Measurements from ENCODE around the gene PLAC1. TPM values are rescaled to one million over a fixed set of nuclear protein-coding genes. Genes with fewer than 3 reads are reported as not detected.
A peak's percentile ranks its signal among the peaks of the same experiment; 100 is the strongest.

Gene PLAC1
- total and polyA plus RNA-seq, 2 of the 4 experiments (the other 2 are of a cell fraction), result 0.36 to 0.74 TPM

DNA sequence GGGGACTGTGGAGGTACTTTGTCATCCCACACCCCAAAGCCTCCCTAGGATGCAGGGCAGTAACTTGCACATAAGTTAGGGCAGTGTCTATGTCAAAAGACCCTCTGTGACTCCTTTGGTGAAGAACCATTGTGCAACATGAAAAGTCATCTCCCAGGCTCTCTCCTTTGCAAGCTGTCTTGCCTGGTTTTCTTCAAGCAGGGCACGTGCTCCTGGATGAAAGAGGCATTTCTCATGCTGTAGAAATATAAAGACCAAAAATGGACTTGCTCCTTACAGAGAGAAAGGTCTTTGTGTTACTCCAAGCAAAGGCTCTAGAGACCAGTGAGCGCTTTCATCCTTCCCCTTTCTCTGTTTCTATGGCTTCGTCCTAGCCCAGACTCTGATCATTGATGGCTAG lies 44.9 kb downstream of the PLAC1 start:
- no peak for TF ChIP-seq MAZ (IDR thresholded peaks at IDR 0.05; ENCODE audit: borderline replicate concordance, low read depth, low read length)
- TF ChIP-seq, protein P1, sequence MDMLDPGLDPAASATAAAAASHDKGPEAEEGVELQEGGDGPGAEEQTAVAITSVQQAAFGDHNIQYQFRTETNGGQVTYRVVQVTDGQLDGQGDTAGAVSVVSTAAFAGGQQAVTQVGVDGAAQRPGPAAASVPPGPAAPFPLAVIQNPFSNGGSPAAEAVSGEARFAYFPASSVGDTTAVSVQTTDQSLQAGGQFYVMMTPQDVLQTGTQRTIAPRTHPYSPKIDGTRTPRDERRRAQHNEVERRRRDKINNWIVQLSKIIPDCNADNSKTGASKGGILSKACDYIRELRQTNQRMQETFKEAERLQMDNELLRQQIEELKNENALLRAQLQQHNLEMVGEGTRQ (IDR thresholded peaks at IDR 0.05; ENCODE audit: low read depth, low read length), result no peak
- no peak for TF ChIP-seq NFE2L2 (IDR thresholded peaks at IDR 0.05; ENCODE audit: low read depth, low read length)
- TF ChIP-seq POLR2A (IDR thresholded peaks at IDR 0.05; ENCODE audit: low read depth, low read length), result no peak
- TF ChIP-seq RAD21 (IDR thresholded peaks at IDR 0.05; ENCODE audit: low read length), result no peak
- DNase-seq, result no peak
- no peak for ATAC-seq (ENCODE audit: low read depth)
- 80% methylated on average over 1 of the region's 3 CpGs; no CpG with 5 or more reads in 1 of the 2 experiments for WGBS, 2 experiments (ENCODE audit: extremely low coverage in 2 of 2, insufficient read length in 1 of 2)
- no peak overlapping the region for H3K9ac ChIP-seq (ENCODE audit: low read depth, low read length)
- intact Hi-C loops (cut with micrococcal nuclease), result no loop called here
- no peaks in the 10 kb centered on the region for H3K79me1 ChIP-seq (ENCODE audit: low read depth in 1 of 2, low read length in 2 of 2)
- no peak overlapping the region for H2AFZ ChIP-seq (replicated peaks; ENCODE audit: low read length, poor library complexity)
- no peak overlapping the region; the same call in 1 of the 2 replicates for H3K4ac ChIP-seq (ENCODE audit: low read depth, low read length)
- H3K56ac ChIP-seq (ENCODE audit: extremely low read depth, insufficient read depth, low read length), result no peak overlapping the region
- H3K23ac ChIP-seq (ENCODE audit: low read depth, low read length), result no peak overlapping the region
- no peak overlapping the region for H3K4me3 ChIP-seq (ENCODE audit: insufficient read depth, low read depth, low read length)
- no peak overlapping the region for H4K91ac ChIP-seq (ENCODE audit: insufficient read depth, low read depth, low read length)
- H3K36me3 ChIP-seq (ENCODE audit: control insufficient read depth, insufficient read depth, low read length), result no peaks in the 10 kb centered on the region
- H2BK15ac ChIP-seq (ENCODE audit: low read depth, low read length), result no peak overlapping the region
- no peak overlapping the region for H2BK20ac ChIP-seq (ENCODE audit: low read depth, low read length)
- H3K27ac ChIP-seq (ENCODE audit: insufficient read depth, low read length), result no peak overlapping the region
- no peaks in the 10 kb centered on the region for H3K9me3 ChIP-seq (ENCODE audit: control insufficient read depth, insufficient read depth, low read length)
- dilution Hi-C loops (cut with HindIII; ENCODE audit: low sequenced_read_pairs, unreplicated experiment), result no loop called here
- no peak overlapping the region for H3K18ac ChIP-seq (ENCODE audit: low read depth, low read length)
- no TSS peak for BruUV-seq (replicated peaks)
- H2AK9ac ChIP-seq (replicated peaks; ENCODE audit: low read depth, low read length, poor library complexity), result no peak overlapping the region
- ChIA-PET CTCF (no interaction called here), POLR2A (ENCODE audit: unreplicated experiment) (no interaction called here)
- in situ Hi-C loops (cut with MboI; ENCODE audit: low sequenced_read_pairs), result no loop called here
- H2BK120ac ChIP-seq (ENCODE audit: low read depth, low read length), result peak overlapping the region; percentile 12; the same call in 1 of the 2 replicates
- no peak overlapping the region for H2AK5ac ChIP-seq (ENCODE audit: low read depth, low read length)
- no peak overlapping the region for H2BK5ac ChIP-seq (ENCODE audit: low read depth, low read length, poor library complexity, severe bottlenecking)
- H4K5ac ChIP-seq (ENCODE audit: low read depth, low read length), result no peak overlapping the region
- H3K4me2 ChIP-seq (ENCODE audit: low read depth, low read length), result no peak overlapping the region
- H3K27me3 ChIP-seq (ENCODE audit: control insufficient read depth, insufficient read depth, low read length), result peaks cover 2% of the 10 kb centered on the region; the same call in 1 of the 2 replicates
- H4K8ac ChIP-seq (ENCODE audit: low read depth in 2 of 2, low read length in 2 of 2), result no peak overlapping the region
- H3K4me1 ChIP-seq (ENCODE audit: control insufficient read depth, insufficient read depth, low read length), result no peaks in the 10 kb centered on the region
- H4K20me1 ChIP-seq (ENCODE audit: insufficient read depth, low read length), result no peaks in the 10 kb centered on the region
- no peaks in the 10 kb centered on the region for H3K9me1 ChIP-seq (ENCODE audit: insufficient read depth, low read length)
- no peak overlapping the region for H3K14ac ChIP-seq (replicated peaks; ENCODE audit: low read depth, low read length)

Data from IMR-90 (cell line).